ENCODE results near the gene ZMYND10.

DNA sequence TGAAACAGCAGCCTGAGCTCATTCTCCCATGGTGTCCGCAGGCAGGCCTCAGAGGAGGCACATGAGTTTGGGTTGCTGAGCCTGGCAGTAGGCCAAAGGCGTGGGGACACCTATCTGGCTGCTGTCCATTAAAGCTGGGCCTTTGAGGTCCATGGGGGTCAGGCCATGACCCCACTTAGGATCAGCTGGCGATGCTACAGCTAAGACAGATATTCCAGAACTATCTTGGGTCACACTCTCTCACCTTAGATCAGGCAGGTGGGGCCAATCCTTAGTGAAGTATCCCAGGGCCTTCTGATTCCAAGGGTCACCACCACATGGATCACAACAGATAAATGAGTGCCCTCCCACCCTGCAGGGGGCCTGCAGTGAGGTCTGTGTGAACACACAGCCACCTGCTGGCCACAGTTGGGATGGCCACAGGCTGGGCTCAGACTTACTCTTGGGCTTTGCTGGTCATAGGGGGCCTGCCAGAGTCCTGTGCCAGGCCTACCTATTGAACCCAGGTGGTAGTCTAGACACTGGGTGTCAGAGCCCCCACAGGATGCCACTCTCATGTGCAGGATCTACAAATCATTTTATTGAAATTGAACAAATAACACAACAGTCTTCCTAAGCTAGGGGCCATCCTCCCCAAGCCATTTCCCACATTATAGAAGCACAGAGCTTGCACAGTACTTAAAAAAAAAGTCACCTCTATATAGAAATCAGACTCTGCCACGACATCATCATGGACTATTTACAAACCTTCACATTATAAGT lies 21.0 kb downstream of the ZMYND10 start:
- TF ChIP-seq POLR2A (IDR thresholded peaks at IDR 0.05; ENCODE audit: low read length): no peak
- TF ChIP-seq GATA1 (IDR thresholded peaks at IDR 0.05; ENCODE audit: low read depth, low read length): no peak
